Measurements from ENCODE around the gene ASPG.

ASPG gene

DNA sequence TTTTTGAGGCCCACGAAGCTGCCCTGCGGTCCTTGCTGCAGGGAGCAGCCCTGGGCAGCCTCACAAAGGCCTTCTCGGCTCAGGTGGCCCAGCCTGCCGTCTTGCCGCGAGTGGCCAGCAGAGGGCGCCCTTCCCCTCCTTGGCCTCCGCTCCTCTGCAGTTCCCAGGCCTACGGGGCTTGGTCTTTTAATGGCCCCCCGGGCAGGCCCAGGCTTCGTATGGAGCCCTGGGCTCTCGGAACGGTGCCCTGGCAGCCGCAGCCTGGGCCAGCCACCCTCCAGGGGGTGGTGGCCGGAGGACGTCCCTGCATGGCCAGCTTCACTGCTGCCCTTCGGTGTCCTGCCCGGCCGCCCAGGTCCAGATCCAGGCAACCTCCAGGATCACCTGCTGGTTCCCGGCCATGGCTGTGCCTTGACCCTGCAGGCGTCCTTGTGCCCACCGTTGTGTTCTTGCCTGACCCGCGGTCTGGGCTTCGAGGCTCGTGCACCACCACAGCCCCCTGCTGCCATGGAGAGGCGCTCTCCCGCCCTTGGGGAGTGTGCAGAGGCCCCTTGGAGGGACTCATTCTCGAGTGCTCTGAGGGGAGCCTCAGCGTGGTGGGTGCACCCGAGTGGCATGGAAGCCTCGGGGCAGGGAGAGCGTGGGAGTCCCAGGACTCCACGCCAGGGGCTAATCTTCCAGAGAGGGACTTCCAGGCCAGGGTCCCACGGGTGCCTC lies 9.4 kb downstream of the ASPG start:
- no peak for FAIRE-seq

DNA sequence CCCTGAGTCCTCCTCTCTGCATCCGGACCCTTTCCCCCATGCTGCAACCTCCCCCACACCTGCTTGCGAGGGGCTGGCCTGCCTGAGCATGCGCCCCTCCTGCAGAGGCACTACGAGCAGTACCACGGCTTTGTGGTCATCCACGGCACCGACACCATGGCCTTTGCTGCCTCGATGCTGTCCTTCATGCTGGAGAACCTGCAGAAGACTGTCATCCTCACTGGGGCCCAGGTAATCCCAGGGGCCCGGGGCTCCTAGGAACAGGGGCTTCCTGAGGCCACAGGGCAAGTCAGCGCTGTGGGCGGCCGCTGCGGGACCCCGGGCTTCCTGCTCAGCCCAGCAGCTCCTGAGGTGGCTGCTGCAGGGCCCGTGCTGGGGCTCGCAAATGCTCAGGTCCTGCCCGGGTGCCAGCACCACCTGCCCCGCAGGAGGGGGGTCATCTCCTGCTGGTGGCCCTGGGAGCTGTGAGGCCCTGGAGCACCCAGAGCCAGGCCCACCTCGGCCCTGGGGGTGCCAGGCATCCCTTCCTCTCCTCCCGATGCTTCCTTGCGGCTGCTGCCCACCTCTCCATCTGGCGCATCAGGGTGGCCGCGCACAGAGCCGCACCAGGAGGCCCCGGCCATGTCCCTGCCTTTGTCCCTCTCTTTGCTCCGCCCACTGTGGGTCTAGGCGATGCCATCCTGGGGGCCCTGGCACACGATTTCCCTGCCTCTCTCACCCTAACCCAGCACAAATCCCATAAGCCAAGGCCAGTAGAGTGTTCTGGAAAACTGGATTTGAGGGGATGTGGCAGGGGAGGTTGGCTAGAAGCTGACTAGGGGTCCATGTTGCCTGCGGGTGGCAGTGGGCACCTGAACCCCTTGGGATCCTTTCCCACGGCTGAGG lies 10.2 kb downstream of the ASPG start:
- no peak for FAIRE-seq

DNA sequence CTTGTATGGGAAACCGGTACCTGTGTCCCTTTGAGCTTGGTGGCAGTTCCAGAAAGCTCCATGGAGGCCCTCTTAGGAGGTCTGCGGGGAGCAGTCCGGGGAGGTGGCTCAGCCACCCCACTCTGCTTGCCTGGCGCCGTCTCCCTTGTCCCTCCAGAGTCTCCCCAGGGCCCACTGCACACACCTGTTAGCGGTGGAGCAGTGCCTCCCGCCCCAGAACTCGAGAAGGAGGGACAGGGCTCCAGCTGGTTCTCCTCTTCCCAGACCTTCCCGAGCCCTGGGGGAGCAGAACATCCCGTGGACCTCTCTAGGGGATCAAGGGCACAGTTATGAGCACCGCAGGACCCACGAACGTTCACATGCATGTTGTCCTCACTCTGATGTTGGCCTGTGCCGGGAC lies 10.8 kb downstream of the ASPG start:
- FAIRE-seq = no peak

DNA sequence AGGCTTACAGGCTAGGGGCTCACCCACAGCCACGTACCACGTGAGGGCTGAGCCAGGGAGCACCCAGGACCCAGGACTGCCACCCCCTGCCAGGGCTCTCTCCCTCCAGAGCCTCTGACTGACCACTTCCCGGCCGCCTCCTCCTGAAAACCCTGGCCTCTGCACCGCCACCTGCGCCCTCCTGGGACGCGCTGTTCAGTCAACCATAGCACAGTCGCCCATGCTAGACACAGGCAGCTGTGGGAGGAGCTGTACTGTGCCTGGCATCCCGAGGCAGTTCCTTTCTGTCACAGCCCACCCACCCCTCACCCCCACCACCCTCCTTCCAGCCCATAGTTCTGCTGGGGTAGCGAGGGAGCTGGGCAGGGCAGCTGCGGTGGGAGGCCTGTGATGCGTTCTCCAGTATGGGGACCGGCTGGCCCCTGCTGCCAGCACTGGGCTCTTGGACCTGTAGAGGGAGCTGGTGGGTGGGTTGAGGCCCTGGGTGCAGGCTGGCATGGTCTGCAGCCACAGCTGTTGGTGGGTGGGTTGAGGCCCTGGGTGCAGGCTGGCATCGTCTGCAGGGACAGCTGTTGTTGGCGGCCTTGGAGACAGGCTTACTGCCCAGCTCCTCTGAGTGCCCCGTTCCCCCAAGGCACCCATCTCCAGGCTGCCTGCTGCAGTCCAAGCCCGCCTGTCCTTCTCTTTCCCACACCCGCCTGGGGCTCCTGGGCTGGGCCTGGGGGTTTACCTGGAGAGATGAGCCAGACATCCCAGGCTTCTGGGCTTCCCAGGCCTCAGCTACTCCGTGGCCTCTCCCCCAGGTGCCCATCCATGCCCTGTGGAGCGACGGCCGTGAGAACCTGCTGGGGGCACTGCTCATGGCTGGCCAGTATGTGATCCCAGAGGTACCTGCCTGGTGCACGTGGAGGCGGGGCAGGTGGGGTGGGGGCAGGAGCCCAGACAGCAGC lies 11.5 kb downstream of the ASPG start:
- FAIRE-seq = no peak

DNA sequence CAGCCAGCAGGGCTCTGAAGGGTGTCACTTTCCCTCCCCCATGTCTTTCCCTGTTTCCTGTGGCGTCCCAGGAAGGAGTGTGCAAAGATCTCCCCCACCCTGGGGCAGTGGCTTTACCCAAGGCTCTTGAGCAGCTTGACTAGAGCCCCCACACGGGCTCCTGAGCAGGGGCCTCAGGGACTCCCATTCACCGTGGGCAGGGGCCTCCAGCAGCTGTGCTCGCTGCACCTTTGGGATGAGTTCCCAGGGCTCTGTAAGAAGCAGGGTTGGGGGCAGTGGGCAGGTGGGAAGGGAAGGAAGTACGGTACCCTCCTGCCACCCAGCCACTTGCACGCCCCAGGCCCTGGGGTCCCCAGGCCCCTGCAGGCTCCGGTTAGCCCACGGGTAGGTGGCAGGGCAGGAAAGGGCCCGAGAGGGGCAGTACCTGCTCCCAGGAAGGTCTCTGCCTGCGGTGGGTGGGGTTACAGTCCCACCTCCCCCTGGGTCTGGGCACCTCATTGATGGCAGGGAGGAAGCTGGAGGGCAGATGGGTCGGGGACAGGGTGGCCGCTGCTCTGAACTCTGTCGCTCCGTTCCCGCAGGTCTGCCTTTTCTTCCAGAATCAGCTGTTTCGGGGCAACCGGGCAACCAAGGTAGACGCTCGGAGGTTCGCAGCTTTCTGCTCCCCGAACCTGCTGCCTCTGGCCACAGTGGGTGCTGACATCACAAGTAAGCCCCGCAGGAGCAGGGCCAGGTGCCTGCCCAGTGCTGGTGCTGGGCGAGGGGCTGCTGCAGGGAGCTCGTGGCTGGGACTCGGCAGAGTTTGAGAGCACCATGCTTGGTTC lies 13.0 kb downstream of the ASPG start:
- FAIRE-seq = no peak

DNA sequence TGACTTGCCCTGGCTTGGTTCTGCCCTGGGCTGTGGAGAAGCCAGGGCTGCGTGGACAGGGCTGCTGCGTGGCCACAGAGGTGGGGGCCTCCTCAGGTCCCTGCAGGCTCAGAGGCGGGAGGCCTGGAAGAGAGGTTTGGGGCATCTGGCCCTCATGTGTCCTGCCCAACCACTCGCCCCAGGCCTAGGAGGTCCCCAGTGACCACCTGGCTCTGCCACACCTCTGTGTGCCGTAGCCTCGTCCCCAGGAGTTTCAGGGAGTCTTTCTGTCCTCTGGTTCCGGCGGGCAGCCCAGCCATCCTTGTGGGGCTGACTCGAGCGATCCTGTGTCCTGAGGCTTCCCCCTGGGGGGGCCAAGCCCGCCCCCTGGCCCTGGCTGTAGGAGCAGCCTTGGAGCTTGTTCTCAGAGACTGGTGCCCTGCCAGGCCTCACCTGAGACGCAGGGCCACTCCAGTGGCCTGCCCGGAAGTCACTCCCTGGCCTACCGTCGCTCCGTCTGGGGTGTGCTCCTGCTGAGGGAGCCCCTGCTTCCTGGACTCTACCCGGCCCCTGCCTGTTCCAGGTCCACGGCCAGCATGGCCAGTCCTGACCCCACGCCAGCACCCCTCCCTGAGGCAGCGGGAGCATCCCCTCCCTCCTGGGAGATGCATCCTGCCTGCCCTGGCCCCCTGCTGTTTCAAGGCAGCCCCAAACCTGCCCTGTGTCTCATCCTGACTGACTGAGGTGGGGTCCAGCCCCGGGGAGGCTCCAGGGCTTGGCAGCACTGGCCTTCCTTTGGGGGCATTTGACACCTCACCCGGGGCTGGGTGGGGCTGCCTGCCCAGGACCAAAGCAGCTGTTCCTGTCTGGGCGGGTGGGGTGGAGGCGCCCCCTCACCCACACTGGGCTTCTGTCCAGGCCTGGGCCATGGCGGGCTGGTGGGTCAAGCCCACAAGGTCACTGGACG lies 13.9 kb downstream of the ASPG start:
- FAIRE-seq = no peak

DNA sequence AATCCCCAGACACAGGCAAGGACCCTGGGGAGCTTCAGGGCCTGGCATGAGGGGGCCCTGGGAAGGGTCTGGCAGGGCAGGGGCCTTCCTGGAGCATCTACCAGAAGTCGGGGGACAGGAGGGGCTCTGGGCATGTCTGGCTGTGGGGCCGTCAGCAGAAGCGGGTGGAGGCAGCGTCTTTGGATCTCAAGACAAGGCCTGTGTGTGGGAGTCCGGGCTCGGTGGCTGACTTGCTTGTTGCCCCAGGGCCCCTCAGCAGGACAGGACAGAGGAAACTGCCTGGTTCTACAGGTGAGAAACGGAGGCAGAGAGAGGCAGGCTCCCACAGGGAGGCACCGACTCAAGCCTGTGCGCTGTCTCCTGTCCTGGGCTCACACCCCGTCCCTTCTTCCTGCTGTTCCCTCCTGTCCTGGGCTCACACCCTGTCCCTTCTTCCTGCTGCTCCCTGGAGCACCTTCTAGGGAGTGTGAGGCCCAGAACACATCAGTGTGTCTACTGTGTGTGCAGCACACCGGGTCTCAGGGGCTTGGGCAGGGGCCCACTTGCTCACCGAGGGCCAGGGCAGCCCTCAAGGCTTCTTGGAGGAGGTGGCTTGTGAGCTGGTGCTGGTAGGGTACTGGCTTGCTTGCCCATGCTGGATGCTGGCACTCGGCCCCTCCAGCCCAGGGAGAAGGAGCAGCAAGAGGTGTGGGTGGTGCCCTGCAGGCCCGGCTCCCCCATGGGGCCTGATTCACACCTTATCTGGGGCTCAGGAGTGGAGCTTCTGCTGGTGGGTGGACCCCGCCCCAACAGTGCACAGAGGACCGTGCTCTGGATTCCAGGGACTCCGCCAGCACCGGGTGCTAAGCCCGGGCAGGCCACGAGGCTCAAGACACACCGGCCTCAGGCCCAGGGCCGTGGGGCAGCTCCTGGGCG lies 14.9 kb downstream of the ASPG start:
- FAIRE-seq = no peak

DNA sequence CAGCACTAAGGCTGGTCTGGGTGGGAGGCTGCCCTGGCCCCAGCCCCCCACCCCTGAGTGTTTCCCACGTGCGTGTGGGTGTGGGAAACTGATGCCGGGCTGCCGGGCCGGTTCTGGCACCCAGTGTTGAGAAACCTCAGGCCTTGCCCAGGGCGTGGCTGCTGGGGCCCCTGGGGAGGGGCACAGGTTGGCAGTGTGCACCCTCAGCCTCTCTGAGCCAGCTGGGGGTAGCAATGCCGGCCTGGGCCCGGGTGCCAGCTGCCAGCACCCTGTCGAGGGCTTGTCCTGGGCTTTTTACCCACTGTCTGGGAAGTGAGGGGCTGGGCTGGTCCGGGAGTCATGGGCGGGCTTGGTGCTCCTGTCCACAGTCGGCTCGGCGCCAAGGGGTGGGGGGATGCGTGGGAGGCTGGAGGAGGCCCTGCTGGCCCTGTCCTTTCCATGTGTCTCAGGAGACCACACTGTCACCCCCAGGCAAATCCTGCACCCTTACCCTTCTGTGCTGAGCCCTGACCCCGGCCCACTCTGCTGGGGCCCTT lies 15.7 kb downstream of the ASPG start:
- no peak for FAIRE-seq

DNA sequence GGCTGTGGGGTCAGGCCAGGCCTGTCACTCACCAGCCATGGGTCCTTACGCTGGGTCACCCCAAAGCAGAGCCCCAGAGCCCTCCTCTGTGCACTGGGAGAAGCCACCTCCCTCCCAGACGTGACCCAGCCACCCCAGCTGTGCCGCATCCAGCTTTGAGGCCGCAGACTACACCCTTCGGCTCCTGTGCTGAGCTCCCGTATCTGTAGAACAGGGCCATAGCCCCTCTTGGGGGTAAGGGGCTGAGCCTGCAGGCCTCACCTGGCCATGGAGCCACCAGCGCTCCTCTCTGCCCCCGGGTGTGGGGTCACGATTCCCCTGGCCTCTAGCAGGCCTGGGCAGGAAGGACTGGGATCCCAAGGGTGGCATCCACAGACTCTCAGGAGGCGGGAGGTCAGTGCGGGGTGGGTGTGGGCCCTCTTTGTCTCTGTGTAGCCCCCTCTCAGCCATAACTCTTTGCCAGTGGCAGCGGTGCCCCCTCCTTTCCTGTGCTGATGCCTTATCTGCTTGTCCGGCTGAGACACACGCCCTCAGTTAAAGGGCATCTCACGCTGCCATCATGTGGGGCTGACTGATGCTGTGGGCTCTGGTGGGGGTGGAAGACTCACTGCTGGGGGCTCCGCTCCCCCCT lies 16.3 kb downstream of the ASPG start:
- no peak for FAIRE-seq

DNA sequence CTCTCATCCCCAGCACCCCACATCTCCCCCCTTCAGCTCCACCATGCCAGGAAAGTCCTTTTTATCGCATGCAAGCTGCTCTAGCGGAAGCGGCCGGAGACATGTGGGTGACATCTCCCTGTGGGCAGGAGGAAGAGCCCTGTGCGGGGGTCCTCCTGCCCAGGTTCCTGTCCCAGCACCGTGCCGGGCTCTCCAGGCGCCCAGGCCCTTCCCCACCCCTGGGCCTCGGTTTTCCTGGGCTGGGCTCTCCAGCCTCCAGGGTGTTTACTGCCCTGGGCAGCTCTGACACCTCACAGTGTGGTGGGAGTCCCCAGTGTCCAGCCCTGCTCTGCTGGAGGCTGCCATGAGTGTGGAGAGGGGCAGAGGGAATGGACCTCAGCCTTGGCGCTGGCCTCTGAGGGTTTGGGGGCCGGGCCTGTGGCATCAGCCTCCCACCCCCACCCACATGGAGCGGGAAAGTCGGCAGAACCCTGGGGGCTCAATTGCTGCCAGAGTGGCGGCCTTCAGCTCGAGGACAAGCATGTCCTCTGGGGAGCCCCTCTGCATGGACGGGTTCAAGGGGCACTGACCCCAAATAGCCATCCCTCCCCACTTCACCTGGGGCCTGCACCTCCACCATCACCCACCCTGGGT lies 16.9 kb downstream of the ASPG start:
- FAIRE-seq = no peak

DNA sequence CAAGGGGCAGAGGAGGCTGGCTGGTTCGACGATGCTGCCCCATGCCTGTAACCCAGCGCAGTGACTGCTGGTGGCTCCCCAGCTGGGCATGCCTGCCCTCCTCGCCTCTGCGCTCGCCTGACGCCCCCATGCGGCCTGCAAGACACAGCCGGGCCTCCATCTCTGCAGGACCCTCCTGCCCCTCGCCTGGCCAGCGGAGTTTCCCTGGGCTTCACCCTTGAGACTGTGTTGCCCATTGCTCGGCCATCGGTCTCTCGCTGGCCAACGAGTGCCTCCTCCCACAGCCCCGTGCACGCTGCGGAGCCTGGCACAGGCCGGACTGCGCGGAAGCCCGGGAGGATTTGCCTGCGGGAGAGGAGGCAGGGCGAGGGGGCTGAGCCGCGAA lies 17.6 kb downstream of the ASPG start:
- FAIRE-seq = no peak

DNA sequence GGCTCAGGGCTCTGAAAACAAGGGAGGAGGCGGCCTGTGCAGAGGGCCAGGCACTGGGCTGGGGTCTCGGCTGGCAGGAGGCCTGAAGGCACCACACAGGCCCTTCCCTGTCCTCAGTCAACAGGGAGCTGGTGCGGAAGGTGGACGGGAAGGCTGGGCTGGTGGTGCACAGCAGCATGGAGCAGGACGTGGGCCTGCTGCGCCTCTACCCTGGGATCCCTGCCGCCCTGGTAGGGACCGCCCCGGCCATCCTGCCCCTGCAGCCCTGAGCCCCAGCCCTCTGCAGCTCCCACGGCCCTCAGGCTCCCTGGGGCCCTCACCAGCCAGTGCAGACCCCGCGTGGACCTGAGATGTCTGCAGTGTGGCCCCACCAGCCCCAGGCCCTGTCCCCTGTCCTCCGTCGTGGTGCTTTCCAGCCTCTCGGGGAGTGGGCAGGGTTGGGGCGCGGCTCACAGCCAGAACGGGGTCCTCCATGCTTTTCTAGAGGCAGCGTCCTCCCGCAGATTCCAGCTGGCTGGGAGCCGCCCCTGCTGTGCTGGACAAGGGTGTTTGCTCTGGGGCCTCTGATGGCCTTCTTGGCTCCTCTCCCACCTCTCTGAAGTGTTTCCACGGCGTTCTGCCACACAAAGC lies 18.1 kb downstream of the ASPG start:
- FAIRE-seq = no peak

DNA sequence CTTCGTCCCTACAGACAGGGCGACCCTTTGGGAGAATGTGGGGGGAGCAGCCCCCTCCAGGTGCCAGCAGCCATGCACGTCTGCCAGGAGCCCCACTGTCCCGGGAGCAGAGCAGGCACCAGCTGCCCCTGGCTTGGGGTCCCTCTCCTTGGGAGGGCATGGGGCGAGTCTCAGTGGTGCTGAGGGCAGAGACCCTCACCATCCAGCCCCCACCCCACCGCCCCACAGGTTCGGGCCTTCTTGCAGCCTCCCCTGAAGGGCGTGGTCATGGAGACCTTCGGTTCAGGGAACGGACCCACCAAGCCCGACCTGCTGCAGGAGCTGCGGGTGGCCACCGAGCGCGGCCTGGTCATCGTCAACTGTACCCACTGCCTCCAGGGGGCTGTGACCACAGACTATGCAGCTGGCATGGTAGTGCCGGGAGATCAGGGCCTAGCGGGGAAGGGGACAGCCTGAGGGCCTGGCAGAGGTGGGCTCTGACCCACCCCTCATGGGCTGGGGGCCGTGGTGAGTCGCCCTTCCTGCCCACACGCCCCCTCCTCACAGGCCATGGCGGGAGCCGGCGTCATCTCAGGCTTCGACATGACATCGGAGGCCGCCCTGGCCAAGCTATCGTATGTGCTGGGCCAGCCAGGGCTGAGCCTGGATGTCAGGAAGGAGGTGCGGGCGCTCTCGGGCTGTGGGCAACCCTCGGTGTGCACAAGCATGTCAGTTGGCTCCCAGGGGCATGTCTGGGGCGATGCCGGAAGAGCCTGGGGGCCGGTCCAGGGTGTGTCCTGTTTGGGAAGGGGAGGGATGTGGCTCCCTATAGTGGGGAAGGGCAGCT lies 18.8 kb downstream of the ASPG start:
- FAIRE-seq = no peak

DNA sequence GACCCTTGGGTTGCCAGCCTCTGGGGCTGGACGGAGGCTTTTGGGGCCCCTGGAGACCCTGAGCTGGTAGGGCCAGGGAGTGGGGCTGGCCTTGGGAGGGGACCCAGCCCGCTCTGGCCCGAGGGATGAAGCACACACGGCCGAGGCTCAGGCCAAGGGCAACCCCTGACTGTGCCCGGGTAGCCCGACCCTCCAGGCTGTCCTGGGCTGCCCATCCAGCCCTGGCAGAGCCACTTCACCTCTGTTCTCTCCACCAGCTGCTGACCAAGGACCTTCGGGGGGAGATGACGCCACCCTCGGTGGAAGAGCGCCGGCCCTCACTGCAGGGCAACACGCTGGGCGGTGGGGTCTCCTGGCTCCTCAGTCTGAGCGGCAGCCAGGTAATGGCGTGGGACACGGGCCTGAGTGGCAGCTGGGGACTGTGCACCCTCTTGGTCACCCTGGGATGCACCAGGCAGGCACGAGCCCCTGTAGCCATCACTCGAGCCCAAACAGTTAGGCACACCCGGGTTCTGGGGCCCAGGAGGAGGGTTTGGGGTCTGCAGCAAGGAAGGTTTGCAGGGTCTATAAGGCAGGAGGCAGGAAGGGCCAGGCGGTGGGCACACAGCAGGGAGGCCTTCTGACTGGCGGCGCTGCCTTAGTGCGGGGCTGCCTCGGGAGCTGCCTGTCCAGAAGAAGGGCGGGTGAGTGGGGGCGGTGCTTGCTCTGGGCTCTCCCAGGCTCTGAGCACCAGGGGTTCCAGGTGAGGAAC lies 19.7 kb downstream of the ASPG start:
- FAIRE-seq = no peak

DNA sequence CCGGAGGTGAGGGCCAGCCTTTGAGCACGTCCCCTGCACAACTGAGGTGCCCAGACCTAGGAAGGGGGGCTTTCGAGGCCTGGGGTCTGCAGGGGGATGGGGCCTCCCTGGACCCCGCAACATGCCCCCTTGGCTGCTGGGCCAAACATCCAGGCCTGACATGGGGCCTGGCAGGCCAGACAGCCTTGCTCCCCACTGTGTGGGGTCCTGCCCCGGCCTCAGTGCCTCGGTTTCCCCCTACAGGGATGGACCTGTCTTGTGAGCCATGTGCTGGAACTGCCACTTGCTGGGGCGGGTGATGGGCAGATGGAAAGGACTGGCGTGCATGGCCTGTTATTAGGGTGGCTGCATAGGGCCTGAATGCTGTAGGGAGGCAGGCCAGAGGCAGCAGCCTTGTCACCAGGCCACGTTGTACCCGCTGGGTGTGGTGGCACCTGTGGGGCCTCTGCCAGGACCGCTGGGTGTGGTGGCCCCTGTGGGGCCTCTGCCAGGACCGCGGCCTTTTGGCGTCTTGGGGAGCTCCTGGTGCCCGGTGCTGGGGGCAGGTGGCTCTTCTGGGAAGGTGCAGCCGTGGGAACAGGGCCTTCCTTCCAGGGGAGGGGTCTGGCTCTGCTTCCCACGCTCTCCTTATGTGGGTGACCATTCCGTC lies 20.4 kb downstream of the ASPG start:
- FAIRE-seq = no peak

DNA sequence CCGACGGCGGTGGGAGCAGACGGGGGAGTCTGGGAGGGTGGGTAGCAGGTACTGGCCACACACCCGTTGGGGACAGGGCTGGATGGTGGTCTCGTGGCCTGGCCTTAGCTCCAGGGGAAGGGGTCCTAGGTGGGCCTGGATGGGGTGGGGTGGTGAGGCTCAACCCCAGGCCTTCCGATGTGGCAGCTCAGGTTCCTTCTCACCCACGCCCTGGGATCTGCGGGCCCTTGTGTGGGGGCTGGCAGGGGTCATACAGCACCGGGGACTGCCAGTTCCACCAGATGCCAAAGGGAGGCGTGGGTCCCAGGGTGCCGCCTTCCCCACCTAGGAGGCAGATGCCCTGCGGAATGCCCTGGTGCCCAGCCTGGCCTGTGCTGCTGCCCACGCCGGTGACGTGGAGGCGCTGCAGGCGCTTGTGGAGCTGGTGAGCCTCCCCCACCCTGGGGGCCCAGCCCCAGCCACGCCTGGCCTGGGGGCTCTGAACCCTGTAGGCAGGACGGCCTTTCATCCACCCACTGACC lies 21.0 kb downstream of the ASPG start:
- FAIRE-seq = no peak
